ENCODE measurements around the gene C7orf25.

The C7orf25 gene

GRCh38 chr7:42869131-42870020, 42.5 kb downstream of the C7orf25 start:
- Histone ChIP-seq H3K36me3 (replicated peaks) (no peaks in the 10 kb centered on the region), H3K27me3 (replicated peaks) (no peaks in the 10 kb centered on the region), H3K4me3 (ENCODE audit: low read depth, low read length) (no peak overlapping the region), H3K27ac (no peak overlapping the region)
- TF ChIP-seq CTCF (IDR thresholded peaks at IDR 0.05; ENCODE audit: low read depth, low read length, missing control alignments) = no peak
- DNase-seq = peak; percentile 44
- in situ Hi-C loops (cut with HindIII; ENCODE audit: low pct_ligation_motif_present, low sequenced_read_pairs) = no loop called here

GRCh38 chr7:42868480-42868879, 43.4 kb downstream of the C7orf25 start:
- DNase-seq = no peak
- no peak for TF ChIP-seq CTCF (IDR thresholded peaks at IDR 0.05; ENCODE audit: low read depth, low read length, missing control alignments)
- in situ Hi-C loops (cut with HindIII; ENCODE audit: low pct_ligation_motif_present, low sequenced_read_pairs) = no loop called here

More at GRCh38 chr7:42868480-42868879, 43.4 kb downstream of the C7orf25 start:
- Histone ChIP-seq H3K27ac (no peak overlapping the region), H3K4me3 (ENCODE audit: low read depth, low read length) (no peak overlapping the region), H3K36me3 (replicated peaks) (no peaks in the 10 kb centered on the region), H3K27me3 (replicated peaks) (no peaks in the 10 kb centered on the region)
